SK-N-SH (cell line): Measurements from ENCODE around the gene UBE2I. TPM values are rescaled to one million over a fixed set of nuclear protein-coding genes. Genes with fewer than 3 reads are reported as not detected.

Experiments used
- CTCF ChIA-PET: fragments of 300-600, 350-600 bp; formaldehyde crosslinking; extraction: SDS; loops from one replicate; lab custom pipeline; 2021; lab: Yijun Ruan, JAX
- POLR2A ChIA-PET: fragments of 350-600 bp; sonication (Branson Sonifier 250); formaldehyde crosslinking; extraction: SDS; loops from one replicate; lab custom pipeline; 2020; ENCODE audit warnings: antibody characterized with exemption, inconsistent platforms; lab: Yijun Ruan, JAX
- DNase-seq: peaks from one replicate; pipeline ENCODE4 v3.0.0; 2012
- H2AFZ ChIP-seq: fragments of 200-600 bp; sonication (generic); 2 replicates; pipeline ENCODE4 v1.8.1; 2016; ENCODE audit warnings: antibody characterized with exemption, mild to moderate bottlenecking, low read depth
- H3F3A ChIP-seq: fragments of 200-600 bp; sonication (generic); replicated peaks from 2 replicates; pipeline ENCODE3; 2016; ENCODE audit warnings: antibody characterized with exemption, mild to moderate bottlenecking; ENCODE audit not compliant: insufficient read depth
- H3K27ac ChIP-seq, 2 experiments: fragments of 200-500 bp in 1 of 2; fragments of 200-600 bp in 1 of 2; sonication (Bioruptor generic) in 1 of 2; sonication (generic), shearing (Covaris generic) in 1 of 2; 2 replicates each; pipeline versions ENCODE4 v1.5.1 to v1.6.1; 2014 to 2016; ENCODE audit warnings: low read depth in 2 of 2, inconsistent platforms in 1 of 2, low read length in 1 of 2, mild to moderate bottlenecking in 1 of 2, mixed read lengths in 1 of 2
- H3K27me3 ChIP-seq: fragments of 200-600 bp; sonication (generic), shearing (Covaris generic); 2 replicates; pipeline ENCODE4 v1.6.1; 2016; ENCODE audit warnings: mixed run types; ENCODE audit not compliant: insufficient read depth
- H3K36me3 ChIP-seq, 2 experiments: fragments of 200-500 bp in 1 of 2; fragments of 200-600 bp in 1 of 2; sonication (Bioruptor generic) in 1 of 2; sonication (generic) in 1 of 2; replicated peaks in 1 of 2; 2 replicates each; pipeline versions ENCODE3 to v1.5.1; 2014 to 2016; ENCODE audit warnings: low read length in 1 of 2, mild to moderate bottlenecking in 1 of 2; ENCODE audit not compliant: insufficient read depth in 2 of 2, control insufficient read depth in 1 of 2
- H3K4me1 ChIP-seq, 2 experiments: fragments of 200-500 bp in 1 of 2; fragments of 200-600 bp in 1 of 2; sonication (Bioruptor generic) in 1 of 2; sonication (generic), shearing (Covaris generic) in 1 of 2; 2 replicates each; pipeline versions ENCODE4 v1.5.1 to v1.6.1; 2014 to 2016; ENCODE audit warnings: low read depth in 1 of 2, low read length in 1 of 2, mixed run types in 1 of 2; ENCODE audit not compliant: insufficient read depth in 2 of 2, control insufficient read depth in 1 of 2
- H3K4me2 ChIP-seq: fragments of 200-600 bp; sonication (generic), shearing (Covaris generic); 2 replicates; pipeline ENCODE4 v1.6.1; 2017; ENCODE audit warnings: mixed run types
- H3K4me3 ChIP-seq, 2 experiments: fragments of 200-500 bp in 1 of 2; fragments of 200-600 bp in 1 of 2; sonication (Bioruptor generic) in 1 of 2; sonication (generic), shearing (Covaris generic) in 1 of 2; 2 replicates each; pipeline versions ENCODE4 v1.5.1 to v1.8.1; 2014 to 2016; ENCODE audit warnings: low read depth in 2 of 2, inconsistent platforms in 1 of 2, low read length in 1 of 2, mild to moderate bottlenecking in 1 of 2, mixed read lengths in 1 of 2, moderate library complexity in 1 of 2
- H3K79me2 ChIP-seq: fragments of 200-600 bp; sonication (generic); 2 replicates; pipeline ENCODE4 v1.8.1; 2017; ENCODE audit warnings: mild to moderate bottlenecking; ENCODE audit not compliant: insufficient read depth
- H3K9ac ChIP-seq: fragments of 200-600 bp; sonication (generic); 2 replicates; pipeline ENCODE4 v1.6.1; 2017; ENCODE audit warnings: mixed run types
- H3K9me2 ChIP-seq: fragments of 200-600 bp; sonication (generic); 2 replicates; pipeline ENCODE4 v1.6.1; 2017; ENCODE audit warnings: mixed run types
- H3K9me3 ChIP-seq: fragments of 200-600 bp; sonication (generic); 2 replicates; pipeline ENCODE4 v1.6.1; 2017; ENCODE audit warnings: mixed run types, mild to moderate bottlenecking, moderate library complexity
- H4K20me1 ChIP-seq: fragments of 200-600 bp; sonication (generic); 2 replicates; pipeline ENCODE4 v1.6.1; 2017; ENCODE audit warnings: mild to moderate bottlenecking, mixed run types; ENCODE audit not compliant: insufficient read depth
- CHD2 ChIP-seq: fragments of 150-350 bp; IDR thresholded peaks from 2 replicates; pipeline ENCODE4 v1.6.1; 2018; ENCODE audit warnings: low read length; ENCODE audit not compliant: partially characterized antibody
- ELF1 ChIP-seq: IDR thresholded peaks from 2 replicates; pipeline ENCODE4 v1.4.0; 2012
- FOXJ3 ChIP-seq: sonication (generic); formaldehyde crosslinking; IDR thresholded peaks from 2 replicates; pipeline ENCODE4 v1.5.1; 2020; ENCODE audit warnings: mild to moderate bottlenecking, missing genetic modification reagents
- FOXM1 ChIP-seq: IDR thresholded peaks from 2 replicates; pipeline ENCODE4 v1.4.0; 2012; ENCODE audit warnings: low read depth, mild to moderate bottlenecking
- GATA2 ChIP-seq: sonication (generic); formaldehyde crosslinking; IDR thresholded peaks from 2 replicates; pipeline ENCODE4 v1.5.0; 2020; ENCODE audit warnings: mild to moderate bottlenecking, missing genetic modification reagents
- IRF3 ChIP-seq: fragments of 150-350 bp; IDR thresholded peaks from 2 replicates; pipeline ENCODE4 v1.6.1; 2016; ENCODE audit warnings: mild to moderate bottlenecking, low read depth, low read length
- MAX ChIP-seq: IDR thresholded peaks from 2 replicates; pipeline ENCODE4 v1.4.0; 2012; ENCODE audit warnings: low read depth
- MEF2A ChIP-seq: IDR thresholded peaks from 2 replicates; pipeline ENCODE4 v1.4.0; 2012; ENCODE audit warnings: low read depth, borderline replicate concordance
- MXI1 ChIP-seq: IDR thresholded peaks from 2 replicates; pipeline ENCODE4 v1.6.1; 2012; ENCODE audit warnings: mild to moderate bottlenecking, low read depth, low read length, improper control_type of control experiment
- NFIC ChIP-seq: IDR thresholded peaks from 2 replicates; pipeline ENCODE4 v1.4.0; 2012; ENCODE audit warnings: borderline replicate concordance
- NRF1 ChIP-seq: IDR thresholded peaks from 2 replicates; pipeline ENCODE4 v1.6.1; 2012; ENCODE audit warnings: low read depth, mild to moderate bottlenecking, low read length
- POLR2AphosphoS5 ChIP-seq: IDR thresholded peaks from 2 replicates; pipeline ENCODE4 v1.6.1; 2012; ENCODE audit warnings: low read depth, low read length
- RAD21 ChIP-seq: IDR thresholded peaks from 2 replicates; pipeline ENCODE4 v1.6.1; 2012; ENCODE audit warnings: mild to moderate bottlenecking, low read length
- RCOR1 ChIP-seq: fragments of 150-350 bp; IDR thresholded peaks from 2 replicates; pipeline ENCODE4 v1.6.1; 2017; ENCODE audit warnings: antibody characterized with exemption, low read length
- TAF1 ChIP-seq: IDR thresholded peaks from 2 replicates; pipeline ENCODE4 v1.6.1; 2012; ENCODE audit warnings: low read depth, mild to moderate bottlenecking, low read length, moderate library complexity, borderline replicate concordance
- TEAD4 ChIP-seq: IDR thresholded peaks from 2 replicates; pipeline ENCODE4 v1.4.0; 2012; ENCODE audit warnings: mild to moderate bottlenecking, borderline replicate concordance; ENCODE audit not compliant: insufficient read depth
- USF2 ChIP-seq: fragments of 150-350 bp; IDR thresholded peaks from 2 replicates; pipeline ENCODE4 v1.6.1; 2017; ENCODE audit warnings: antibody characterized with exemption, low read length, low read depth, borderline replicate concordance
- YY1 ChIP-seq: IDR thresholded peaks from 2 replicates; pipeline ENCODE4 v1.4.0; 2012; ENCODE audit warnings: low read depth, mild to moderate bottlenecking
- ZBTB33 ChIP-seq: IDR thresholded peaks from 2 replicates; pipeline ENCODE4 v1.4.0; 2012; ENCODE audit warnings: low read depth, borderline replicate concordance
- WGBS: methylation state at CpG from one replicate; pipeline ENCODE4 v1.1.6; 2017; ENCODE audit warnings: low lambda C conversion rate; 5-methylcytosine and 5-hydroxymethylcytosine counted together
- polyA plus RNA-seq, 3 experiments: library from polyadenylated mRNA; depleted of rRNA; stranded (reverse); fragments of >200 nt; gene quantifications; 2 replicates each; pipeline ENCODE4 v1.2.3, GENCODE V29; 2012
- TF ChIP-seq, protein P1 (sequence below): IDR thresholded peaks from 2 replicates; pipeline ENCODE4 v1.6.1; 2012; ENCODE audit warnings: mild to moderate bottlenecking, low read depth, low read length, moderate library complexity

UBE2I gene
- polyA plus RNA-seq, 1 of the 3 experiments (the other 2 are of a cell fraction) = 107 TPM

- TF ChIP-seq MAX (peak; percentile 59; the same call in 1 of the 2 replicates), RCOR1 (no peak), YY1 (peak; percentile 94), TEAD4 (no peak), IRF3 (no peak), MEF2A (no peak), CHD2 (no peak), NRF1 (peak; percentile 79), NFIC (no peak; the same call in 1 of the 2 replicates), POLR2AphosphoS5 (peak; percentile 73), GATA2 (CRISPR knock-in tag) (no peak), RAD21 (no peak)
Observed at GRCh38 chr16:1351582-1352362, 42.3 kb downstream of the UBE2I start, which contains the start of the genes GNPTG and TSR3 (continued).

DNA sequence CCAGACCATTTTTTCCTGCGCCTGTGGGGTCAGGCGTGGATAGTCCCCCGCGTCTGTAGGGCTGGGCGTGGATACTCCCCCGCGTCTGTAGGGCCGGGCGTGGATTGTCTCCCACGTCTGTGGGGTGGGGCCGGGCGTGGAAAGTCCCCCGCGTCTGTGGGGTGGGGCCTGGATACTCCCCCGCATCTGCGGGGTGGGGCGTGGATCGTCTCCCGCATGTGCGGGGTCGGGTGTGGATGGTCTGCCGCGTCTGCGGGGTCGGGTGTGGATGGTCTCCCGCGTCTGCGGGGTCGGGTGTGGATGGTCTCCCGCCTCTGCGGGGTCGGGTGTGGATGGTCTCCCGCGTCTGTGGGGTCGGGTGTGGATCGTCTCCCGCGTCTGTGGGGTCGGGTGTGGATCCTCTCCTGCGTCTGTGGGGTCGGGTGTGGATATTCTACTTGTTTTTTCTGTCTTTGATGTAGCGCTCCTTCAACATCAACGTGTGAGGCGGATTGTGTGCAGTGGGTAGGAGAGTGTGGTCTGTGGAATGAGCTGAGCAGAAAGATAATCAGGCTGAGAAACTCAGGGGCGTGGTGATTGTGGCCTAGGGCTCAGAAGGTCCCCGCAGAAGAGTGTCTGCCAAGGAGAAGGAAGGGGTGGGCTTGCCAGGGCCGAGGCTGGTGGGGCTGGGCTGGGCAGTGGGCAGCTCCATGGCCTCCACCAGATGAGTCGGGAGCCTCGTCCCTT, 45.5 kb downstream of the UBE2I start:
- H2AFZ ChIP-seq = no peak overlapping the region
- no peaks in the 10 kb centered on the region for H3K9me3 ChIP-seq
- H3K27me3 ChIP-seq = no peaks in the 10 kb centered on the region
- H3K4me2 ChIP-seq = no peak overlapping the region
- no peak overlapping the region for H3K4me3 ChIP-seq
- H4K20me1 ChIP-seq = peaks cover 31% of the 10 kb centered on the region; the same call in 1 of the 2 replicates
- H3K27ac ChIP-seq = no peak overlapping the region
- H3K9me2 ChIP-seq = no peaks in the 10 kb centered on the region
- no peak overlapping the region for H3K9ac ChIP-seq
- peaks cover 5% of the 10 kb centered on the region for H3F3A ChIP-seq
- ChIA-PET CTCF (interaction anchor here (0.7 to 1.2 kb wide), 2 partner anchors 9 to 54 kb away, joined by 3 read pairs; no protein-coding TSS in a partner anchor), POLR2A (no interaction called here)
- H3K4me1 ChIP-seq = peaks cover 0 to 15% of the 10 kb centered on the region in 2 experiments; a peak in 2 of 4 replicates
- 87% methylated on average over 38 of the region's 49 CpGs for WGBS
- no peak for DNase-seq
- peaks cover 83% of the 10 kb centered on the region for H3K79me2 ChIP-seq
- peaks cover 0 to 4% of the 10 kb centered on the region in 2 experiments for H3K36me3 ChIP-seq
- TF ChIP-seq ZBTB33 = no peak
- TF ChIP-seq RCOR1 = no peak
- no peak for TF ChIP-seq FOXJ3
- TF ChIP-seq MXI1 = no peak
- no peak for TF ChIP-seq IRF3
- TF ChIP-seq POLR2AphosphoS5 = no peak
- no peak for TF ChIP-seq YY1
- no peak for TF ChIP-seq ELF1
- no peak for TF ChIP-seq GATA2 (CRISPR knock-in tag)
- TF ChIP-seq USF2 = no peak
- TF ChIP-seq, protein P1, sequence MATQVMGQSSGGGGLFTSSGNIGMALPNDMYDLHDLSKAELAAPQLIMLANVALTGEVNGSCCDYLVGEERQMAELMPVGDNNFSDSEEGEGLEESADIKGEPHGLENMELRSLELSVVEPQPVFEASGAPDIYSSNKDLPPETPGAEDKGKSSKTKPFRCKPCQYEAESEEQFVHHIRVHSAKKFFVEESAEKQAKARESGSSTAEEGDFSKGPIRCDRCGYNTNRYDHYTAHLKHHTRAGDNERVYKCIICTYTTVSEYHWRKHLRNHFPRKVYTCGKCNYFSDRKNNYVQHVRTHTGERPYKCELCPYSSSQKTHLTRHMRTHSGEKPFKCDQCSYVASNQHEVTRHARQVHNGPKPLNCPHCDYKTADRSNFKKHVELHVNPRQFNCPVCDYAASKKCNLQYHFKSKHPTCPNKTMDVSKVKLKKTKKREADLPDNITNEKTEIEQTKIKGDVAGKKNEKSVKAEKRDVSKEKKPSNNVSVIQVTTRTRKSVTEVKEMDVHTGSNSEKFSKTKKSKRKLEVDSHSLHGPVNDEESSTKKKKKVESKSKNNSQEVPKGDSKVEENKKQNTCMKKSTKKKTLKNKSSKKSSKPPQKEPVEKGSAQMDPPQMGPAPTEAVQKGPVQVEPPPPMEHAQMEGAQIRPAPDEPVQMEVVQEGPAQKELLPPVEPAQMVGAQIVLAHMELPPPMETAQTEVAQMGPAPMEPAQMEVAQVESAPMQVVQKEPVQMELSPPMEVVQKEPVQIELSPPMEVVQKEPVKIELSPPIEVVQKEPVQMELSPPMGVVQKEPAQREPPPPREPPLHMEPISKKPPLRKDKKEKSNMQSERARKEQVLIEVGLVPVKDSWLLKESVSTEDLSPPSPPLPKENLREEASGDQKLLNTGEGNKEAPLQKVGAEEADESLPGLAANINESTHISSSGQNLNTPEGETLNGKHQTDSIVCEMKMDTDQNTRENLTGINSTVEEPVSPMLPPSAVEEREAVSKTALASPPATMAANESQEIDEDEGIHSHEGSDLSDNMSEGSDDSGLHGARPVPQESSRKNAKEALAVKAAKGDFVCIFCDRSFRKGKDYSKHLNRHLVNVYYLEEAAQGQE = no peak
- no peak for TF ChIP-seq TAF1
- no peak for TF ChIP-seq FOXM1
